Breast epithelium (tissue), 3 donors: ENCODE results near the gene NR1I3.

Experiments used
- CTCF ChIP-seq, 3 donors: fragments of 450-650 bp; IDR thresholded peaks; one replicate each; pipeline ENCODE4 v1.5.1; 2016 to 2017; ENCODE audit warnings: antibody characterized with exemption in 3 of 3, mild to moderate bottlenecking in 3 of 3, moderate library complexity in 3 of 3
- POLR2A ChIP-seq: fragments of 450-650 bp; IDR thresholded peaks from one replicate; pipeline ENCODE4 v1.6.1; 2016; ENCODE audit warnings: antibody characterized with exemption, mild to moderate bottlenecking, moderate library complexity
- POLR2AphosphoS5 ChIP-seq, 3 donors: sonication (generic); formaldehyde crosslinking; IDR thresholded peaks; one replicate each; pipeline ENCODE4 v1.6.1; 2017; ENCODE audit warnings: antibody characterized with exemption in 3 of 3

GRCh38 chr1:161267321-161267720 lies 29.3 kb upstream of the NR1I3 start:
- no peak for TF ChIP-seq CTCF (IDR thresholded peaks at IDR 0.05)
- no peak for TF ChIP-seq POLR2AphosphoS5 (IDR thresholded peaks at IDR 0.05)
- TF ChIP-seq POLR2A, result no peak
